Epidermal melanocyte (primary cell): ENCODE measurements around the gene MRPL28.
A peak's percentile ranks its signal among the peaks of the same experiment; 100 is the strongest.
"Not testable (repeated sequence)": the region's sequence is repeated elsewhere in the genome, so short reads cannot be mapped to it uniquely, and the experiment has no call there.

Experiments
- DNase-seq: peaks from one replicate; pipeline ENCODE4 v3.0.0; 2011; ENCODE audit warnings: low spot score; ENCODE audit not compliant: insufficient read length

Gene MRPL28

GRCh38 chr16:360698-361336 is 9.5 kb downstream of the MRPL28 start:
- DNase-seq: no peak

DNA sequence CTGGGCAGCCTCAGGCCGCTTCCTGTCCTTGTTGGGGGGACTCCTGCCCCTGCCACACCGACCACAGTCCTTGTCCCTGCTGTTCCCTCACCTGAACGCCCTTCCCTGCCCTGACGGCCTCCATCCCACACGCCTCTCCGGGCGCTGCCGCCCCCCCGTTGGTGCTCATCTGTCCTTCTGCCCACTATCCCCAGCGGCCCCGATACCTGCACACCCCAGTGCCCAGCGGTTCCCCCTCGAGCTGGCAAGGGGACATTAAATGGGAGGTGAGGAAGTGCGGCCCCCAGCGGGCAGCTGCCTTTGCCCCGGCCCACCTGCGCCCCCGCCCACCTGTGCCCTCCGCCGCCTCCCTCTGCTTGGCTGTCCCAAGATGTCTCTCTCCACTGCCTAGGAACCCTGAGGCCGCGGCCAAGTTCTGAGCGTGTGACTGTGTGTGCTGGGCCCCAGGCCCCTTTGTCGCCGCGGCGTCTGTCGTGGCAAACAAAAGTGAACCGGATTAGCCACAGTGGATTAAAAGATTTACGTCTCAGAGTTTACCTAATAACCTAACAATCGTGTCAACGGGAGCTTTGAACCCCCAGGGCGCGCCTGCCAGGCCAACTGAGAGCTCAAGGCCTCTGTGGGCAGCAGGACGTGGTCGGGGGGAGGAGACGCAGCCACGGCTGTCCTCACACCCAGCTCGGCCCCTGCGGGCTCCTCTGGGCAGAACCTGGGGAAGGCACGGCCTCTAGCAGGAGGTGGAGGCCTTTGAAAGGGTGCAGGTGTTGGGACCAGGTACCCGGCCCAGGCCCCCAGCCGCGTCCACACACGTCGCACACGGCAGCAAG is 10.3 kb downstream of the MRPL28 start:
- no peak for DNase-seq

DNA sequence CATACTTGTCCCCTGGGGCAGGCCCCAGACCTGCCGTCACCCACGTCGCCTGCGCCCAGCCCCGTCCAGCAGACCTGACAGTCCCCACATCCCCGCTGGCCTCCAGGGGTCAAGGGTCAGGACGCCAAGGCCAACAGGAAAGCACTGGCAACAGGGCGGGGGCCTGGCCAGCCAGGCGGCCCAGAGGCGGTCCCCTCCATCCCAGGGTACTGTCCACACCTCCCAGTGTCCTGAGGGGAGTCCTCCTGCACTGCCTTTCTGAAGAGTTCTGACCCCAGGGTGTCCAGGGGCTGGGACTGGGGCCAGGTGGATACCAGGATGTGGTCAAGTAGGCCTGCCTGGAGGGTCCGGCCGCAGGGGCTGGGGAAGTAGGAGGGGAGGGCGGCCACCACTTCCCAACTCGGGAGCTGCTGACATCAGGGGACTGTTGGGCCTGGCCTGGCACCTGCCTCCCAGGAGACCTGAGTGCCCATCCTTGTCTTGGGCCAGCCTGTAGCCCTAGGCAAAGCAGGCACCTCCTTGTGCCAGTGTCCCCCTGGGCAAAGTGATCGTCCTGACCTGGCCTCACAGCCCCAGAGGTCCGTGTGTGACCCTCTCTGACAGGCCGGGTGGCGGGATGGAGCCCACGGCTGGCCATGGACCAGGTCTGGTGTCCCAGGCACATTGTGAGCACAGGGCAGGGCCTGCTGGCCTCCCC is 11.1 kb downstream of the MRPL28 start:
- no peak for DNase-seq

DNA sequence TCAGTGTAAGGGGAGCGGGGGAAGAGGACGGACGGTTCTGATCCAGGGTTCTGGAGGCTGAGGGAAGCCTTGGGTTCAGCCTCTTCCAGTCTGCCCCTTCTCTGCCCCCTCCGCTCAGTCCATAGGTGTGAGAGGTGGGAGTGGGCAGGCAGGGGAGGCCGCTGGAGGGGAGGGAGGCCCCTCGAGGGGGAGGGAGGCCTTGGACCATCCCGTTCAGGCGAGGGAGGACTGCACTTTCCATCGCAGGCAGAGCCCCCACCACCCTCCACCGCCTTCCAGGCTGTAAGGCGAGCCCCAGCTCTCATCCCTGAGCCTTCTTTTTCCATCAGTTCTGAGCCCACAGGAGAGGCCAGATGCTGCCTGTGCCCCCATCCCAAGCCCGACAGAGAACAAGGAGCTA is 13.6 kb downstream of the MRPL28 start:
- no peak for DNase-seq

- no peak for DNase-seq
Measured at GRCh38 chr16:354971-355461, 15.3 kb downstream of the MRPL28 start.

GRCh38 chr16:354291-354881 is 16.0 kb downstream of the MRPL28 start:
- no peak for DNase-seq

GRCh38 chr16:353404-354290 is 16.7 kb downstream of the MRPL28 start:
- no peak for DNase-seq

- peak; percentile 89 for DNase-seq
Measured at GRCh38 chr16:352547-353403, 17.6 kb downstream of the MRPL28 start, which contains the start of gene AXIN1. TSS of gene AXIN1 (minus strand) at chr16:352723. CDS start at chr16:347025, 5,698 bp downstream.

- no peak for DNase-seq
Measured at GRCh38 chr16:351804-352520, 18.4 kb downstream of the MRPL28 start.

DNA sequence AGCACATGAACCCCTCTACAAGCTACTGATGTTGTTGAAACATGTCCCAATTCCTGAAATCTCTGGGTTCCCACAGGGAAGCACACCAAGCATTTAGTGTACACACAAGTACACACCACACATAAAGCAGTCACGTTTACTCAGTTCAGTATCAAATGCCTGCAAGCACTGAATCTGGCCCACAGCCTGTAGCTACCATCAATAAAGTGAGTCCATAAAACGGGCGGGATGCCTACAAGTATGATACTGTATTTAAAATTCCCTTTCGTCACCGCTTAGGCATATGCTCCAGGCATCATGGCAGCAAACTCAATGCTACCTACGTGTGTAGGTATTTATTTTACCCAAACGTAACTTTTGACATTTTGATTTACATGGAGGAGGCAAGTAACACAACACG is 20.1 kb downstream of the MRPL28 start:
- DNase-seq: no peak

DNA sequence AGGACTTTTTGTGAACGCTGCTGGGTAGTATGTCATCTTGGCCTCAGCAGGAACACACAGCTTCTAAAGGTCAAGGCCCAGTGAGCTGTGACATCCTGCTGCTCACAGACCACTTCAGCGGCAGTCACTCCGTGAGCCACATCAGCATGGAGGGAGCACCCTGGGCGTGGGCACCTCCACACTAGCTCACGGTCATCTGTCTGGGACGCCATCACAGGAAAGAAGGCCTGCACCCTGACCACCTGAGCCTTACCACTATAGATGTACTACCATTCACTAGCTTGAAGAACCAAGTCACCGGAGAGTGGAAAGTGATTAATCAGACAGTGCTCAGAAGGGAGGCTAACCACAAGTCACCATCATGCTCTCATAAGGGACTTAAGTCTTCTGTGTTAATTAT is 21.1 kb downstream of the MRPL28 start:
- DNase-seq: no peak

DNA sequence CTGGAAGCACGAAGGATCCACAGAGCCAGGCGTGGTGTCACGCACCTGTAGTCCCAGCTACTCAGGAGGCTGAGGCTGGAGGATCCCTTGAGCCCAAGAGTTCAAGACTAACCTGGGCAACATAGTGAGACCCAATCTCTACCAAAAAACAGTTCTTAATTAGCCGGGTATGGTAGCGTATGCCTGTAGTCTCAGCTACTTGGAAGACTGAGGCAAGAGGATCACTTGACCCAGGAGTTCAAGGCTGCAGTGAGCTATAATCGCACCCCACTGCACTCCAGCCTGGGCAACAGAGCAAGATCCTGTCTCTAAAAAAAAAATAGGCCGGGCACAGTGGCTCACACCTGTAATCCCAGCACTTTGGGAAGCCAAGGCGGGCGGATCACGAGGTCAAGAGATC is 21.8 kb downstream of the MRPL28 start:
- not testable (repeated sequence) for DNase-seq

DNA sequence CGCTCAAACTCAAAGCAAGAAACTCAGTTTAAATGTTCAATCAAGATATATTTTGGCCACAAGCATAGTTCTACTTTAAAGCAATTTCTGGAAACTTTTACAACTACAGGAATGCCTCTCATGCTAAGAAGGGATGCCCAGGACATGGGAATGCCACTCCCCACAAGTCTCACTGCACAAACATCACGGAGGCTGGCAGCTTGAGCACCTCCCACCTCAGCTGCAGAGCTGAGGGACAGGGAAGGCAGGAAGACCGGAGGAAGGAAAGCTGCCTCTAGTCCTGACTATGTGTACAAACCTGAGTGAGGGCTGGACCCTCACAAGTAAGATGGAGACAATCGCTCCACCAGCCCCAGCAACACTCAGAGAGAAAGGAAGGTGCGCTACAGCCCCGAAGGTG is 23.1 kb downstream of the MRPL28 start:
- no peak for DNase-seq

GRCh38 chr16:346587-346986 is 23.8 kb downstream of the MRPL28 start:
- no peak for DNase-seq

- DNase-seq: no peak
Measured at GRCh38 chr16:345772-346171, 24.6 kb downstream of the MRPL28 start.

GRCh38 chr16:342455-343213 is 27.7 kb downstream of the MRPL28 start:
- no peak for DNase-seq

DNA sequence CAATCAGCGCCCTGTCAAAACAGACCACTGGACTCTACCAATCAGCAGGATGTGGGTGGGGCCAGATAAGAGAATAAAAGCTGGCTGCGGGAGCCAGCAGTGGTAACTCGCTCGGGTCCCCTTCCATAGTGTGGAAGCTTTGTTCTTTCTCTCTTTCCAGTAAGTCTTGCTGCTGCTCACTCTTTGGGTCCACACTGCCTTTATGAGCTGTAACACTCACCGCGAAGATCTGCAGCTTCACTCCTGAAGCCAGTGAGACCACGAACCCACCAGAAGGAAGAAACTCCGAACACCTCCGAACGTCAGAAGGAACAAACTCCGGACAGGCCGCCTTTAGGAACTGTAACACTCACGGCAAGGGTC is 28.4 kb downstream of the MRPL28 start:
- not testable (repeated sequence) for DNase-seq
